GM21367 (cell line): ENCODE measurements around the gene TRAF5.
"Not testable (repeated sequence)": the region's sequence is repeated elsewhere in the genome, so short reads cannot be mapped to it uniquely, and the experiment has no call there.

Experiments used
- ATAC-seq: cut with Tn5 transposase; IDR thresholded peaks from one replicate; pipeline ENCODE4 v1.9.1; 2021; ENCODE audit not compliant: unreplicated experiment

TRAF5 gene

GRCh38 chr1:211345719-211346118 is 19.1 kb downstream of the TRAF5 start:
- ATAC-seq: no peak

- ATAC-seq: no peak
Measured at GRCh38 chr1:211347077-211347844, 20.6 kb downstream of the TRAF5 start.

GRCh38 chr1:211348547-211348946 is 21.9 kb downstream of the TRAF5 start:
- no peak for ATAC-seq

GRCh38 chr1:211349741-211350140 is 23.1 kb downstream of the TRAF5 start:
- no peak for ATAC-seq

- ATAC-seq: not testable (repeated sequence)
Measured at GRCh38 chr1:211352055-211352454, 25.4 kb downstream of the TRAF5 start.

- ATAC-seq: no peak
Measured at GRCh38 chr1:211352465-211352864, 25.8 kb downstream of the TRAF5 start.

GRCh38 chr1:211352985-211353515 is 26.4 kb downstream of the TRAF5 start:
- ATAC-seq: peak; percentile 85

GRCh38 chr1:211353562-211354212 is 27.1 kb downstream of the TRAF5 start:
- peak; percentile 6 for ATAC-seq

GRCh38 chr1:211355873-211356272 is 29.2 kb downstream of the TRAF5 start:
- ATAC-seq: no peak

- no peak for ATAC-seq
Measured at GRCh38 chr1:211356723-211357407, 30.2 kb downstream of the TRAF5 start.

- ATAC-seq: no peak
Measured at GRCh38 chr1:211358685-211359084, 32.1 kb downstream of the TRAF5 start.

GRCh38 chr1:211359876-211360275 is 33.2 kb downstream of the TRAF5 start:
- no peak for ATAC-seq

- no peak for ATAC-seq
Measured at GRCh38 chr1:211361202-211361601, 34.6 kb downstream of the TRAF5 start.

GRCh38 chr1:211369640-211370039 is 43.0 kb downstream of the TRAF5 start:
- ATAC-seq: no peak

- ATAC-seq: no peak
Measured at GRCh38 chr1:211370669-211371068, 44.0 kb downstream of the TRAF5 start.

GRCh38 chr1:211371406-211372105 is 44.9 kb downstream of the TRAF5 start:
- no peak for ATAC-seq

- no peak for ATAC-seq
Measured at GRCh38 chr1:211372463-211372862, 45.8 kb downstream of the TRAF5 start.

GRCh38 chr1:211375146-211375818 is 48.6 kb downstream of the TRAF5 start:
- ATAC-seq: no peak

- no peak for ATAC-seq
Measured at GRCh38 chr1:211375949-211376348, 49.3 kb downstream of the TRAF5 start.

GRCh38 chr1:211376807-211377470 is 50.3 kb downstream of the TRAF5 start:
- ATAC-seq: no peak
